H1 (cell line): ENCODE data around the gene CEP89. TPM values are rescaled to one million over a fixed set of nuclear protein-coding genes. Genes with fewer than 3 reads are reported as not detected.

Experiments
- CTCF ChIA-PET: fragments of 300-600 bp; sonication (Branson Sonifier 250); formaldehyde crosslinking; loops from one replicate; lab custom pipeline; 2021; ENCODE audit not compliant: partially characterized antibody; lab: Charles Lee
- POLR2A ChIA-PET: fragments of 300-600 bp; sonication (Branson Sonifier 250); formaldehyde crosslinking; loops from one replicate; lab custom pipeline; 2021; ENCODE audit warnings: inconsistent platforms; ENCODE audit not compliant: partially characterized antibody; lab: Charles Lee
- DNase-seq, 2 experiments: peaks; one replicate each; pipeline versions ENCODE4 v3.0.0 to v3.0.0-alpha.2; 2010 to 2022; ENCODE audit warnings: low spot score in 2 of 2, low read depth in 1 of 2, mixed read lengths in 1 of 2
- FAIRE-seq: peaks from 2 replicates; lab custom pipeline; 2011; peaks lifted over from hg19 to GRCh38; lab: Jason Lieb, UNC
- H2AFZ ChIP-seq: 2 replicates; pipeline ENCODE4 v1.8.1; 2012; ENCODE audit warnings: low read length, inconsistent platforms
- H2AK5ac ChIP-seq: 2 replicates; pipeline ENCODE4 v1.6.1; 2013; ENCODE audit warnings: low read depth, low read length
- H2BK120ac ChIP-seq: replicated peaks from 2 replicates; pipeline ENCODE3; 2013; ENCODE audit warnings: low read depth, low read length, inconsistent platforms
- H2BK12ac ChIP-seq: 2 replicates; pipeline ENCODE4 v1.6.1; 2013; ENCODE audit warnings: low read depth, low read length
- H2BK15ac ChIP-seq: 2 replicates; pipeline ENCODE4 v1.6.1; 2013; ENCODE audit warnings: low read length
- H2BK20ac ChIP-seq: 2 replicates; pipeline ENCODE4 v1.6.1; 2013; ENCODE audit warnings: low read length
- H2BK5ac ChIP-seq: 2 replicates; pipeline ENCODE4 v1.6.1; 2013; ENCODE audit warnings: low read depth, low read length
- H3K14ac ChIP-seq: 2 replicates; pipeline ENCODE4 v1.6.1; 2013; ENCODE audit warnings: inconsistent platforms; ENCODE audit not compliant: insufficient read length
- H3K18ac ChIP-seq: 2 replicates; pipeline ENCODE4 v1.6.1; 2013; ENCODE audit warnings: low read length; ENCODE audit errors: extremely low read depth
- H3K23ac ChIP-seq: 2 replicates; pipeline ENCODE4 v1.6.1; 2013; ENCODE audit warnings: inconsistent platforms; ENCODE audit not compliant: insufficient read length
- H3K23me2 ChIP-seq: 2 replicates; pipeline ENCODE4 v1.6.1; 2013; ENCODE audit warnings: low read depth, low read length
- H3K27ac ChIP-seq: 2 replicates; pipeline ENCODE4 v1.6.1; 2011; ENCODE audit warnings: low read depth, low read length, inconsistent platforms
- H3K27me3 ChIP-seq, 4 experiments: replicated peaks in 1 of 4; 1 replicate in 1 of 4; 2 replicates in 3 of 4; pipeline versions ENCODE4 v1.6.1 to v1.8.1; 2011 to 2013; ENCODE audit warnings: low read length in 3 of 4, mild to moderate bottlenecking in 3 of 4, inconsistent platforms in 2 of 4, mixed read lengths in 2 of 4, moderate library complexity in 1 of 4; ENCODE audit not compliant: control insufficient read depth in 3 of 4, insufficient read depth in 3 of 4; ENCODE audit errors: extremely low read depth in 1 of 4
- H3K36me3 ChIP-seq, 4 experiments: 2 replicates each; pipeline versions ENCODE4 v1.6.1 to v1.8.1; 2011 to 2013; ENCODE audit warnings: mild to moderate bottlenecking in 4 of 4, low read length in 3 of 4, moderate library complexity in 2 of 4, control low read depth in 1 of 4, inconsistent platforms in 1 of 4; ENCODE audit not compliant: insufficient read depth in 4 of 4, control insufficient read depth in 2 of 4
- H3K4ac ChIP-seq: replicated peaks from 2 replicates; pipeline ENCODE3; 2013; ENCODE audit warnings: low read length, low read depth, mixed read lengths, inconsistent platforms; ENCODE audit not compliant: insufficient read length
- H3K4me1 ChIP-seq, 4 experiments: replicated peaks in 1 of 4; 1 replicate in 1 of 4; 2 replicates in 3 of 4; pipeline versions ENCODE4 v1.6.1 to v1.8.1; 2011 to 2013; ENCODE audit warnings: low read length in 3 of 4, inconsistent platforms in 2 of 4, mixed read lengths in 1 of 4; ENCODE audit not compliant: insufficient read depth in 4 of 4, control insufficient read depth in 3 of 4
- H3K4me2 ChIP-seq, 2 experiments: 2 replicates each; pipeline versions ENCODE4 v1.6.1 to v1.8.1; 2011 to 2013; ENCODE audit warnings: low read depth in 2 of 2, low read length in 2 of 2, control low read depth in 1 of 2, inconsistent platforms in 1 of 2, mild to moderate bottlenecking in 1 of 2; ENCODE audit not compliant: insufficient read depth in 1 of 2
- H3K4me3 ChIP-seq, 4 experiments: fragments of 200-600, 300-600 bp in 1 of 4; sonication (generic), shearing (Covaris generic), sonication (Bioruptor Twin) in 1 of 4; 2 replicates each; pipeline versions ENCODE4 v1.5.1 to v1.8.1; 2011 to 2016; ENCODE audit warnings: low read length in 4 of 4, low read depth in 3 of 4, control low read depth in 2 of 4, inconsistent platforms in 2 of 4, mild to moderate bottlenecking in 2 of 4, mixed read lengths in 1 of 4, moderate library complexity in 1 of 4; ENCODE audit not compliant: insufficient read depth in 2 of 4; ENCODE audit errors: extremely low read depth in 1 of 4
- H3K56ac ChIP-seq: replicated peaks from 2 replicates; pipeline ENCODE3; 2013; ENCODE audit warnings: low read depth, mild to moderate bottlenecking, mixed read lengths, low read length, inconsistent platforms; ENCODE audit not compliant: insufficient read length
- H3K79me1 ChIP-seq: 2 replicates; pipeline ENCODE4 v1.6.1; 2013; ENCODE audit warnings: low read depth, low read length, control low read depth
- H3K79me2 ChIP-seq, 2 experiments: 2 replicates each; pipeline versions ENCODE4 v1.6.1 to v1.8.1; 2012 to 2013; ENCODE audit warnings: low read length in 2 of 2, mild to moderate bottlenecking in 2 of 2, inconsistent platforms in 1 of 2; ENCODE audit not compliant: insufficient read depth in 2 of 2, control insufficient read depth in 1 of 2
- H3K9ac ChIP-seq, 4 experiments: replicated peaks in 1 of 4; 1 replicate in 1 of 4; 2 replicates in 3 of 4; pipeline versions ENCODE4 v1.6.1 to v1.8.1; 2011 to 2013; ENCODE audit warnings: low read depth in 3 of 4, low read length in 3 of 4, control low read depth in 2 of 4, mild to moderate bottlenecking in 2 of 4, moderate library complexity in 2 of 4, inconsistent platforms in 1 of 4; ENCODE audit errors: extremely low read depth in 1 of 4
- H3K9me3 ChIP-seq, 2 experiments: 2 replicates each; pipeline versions ENCODE4 v1.6.1 to v1.8.1; 2012 to 2013; ENCODE audit warnings: mild to moderate bottlenecking in 2 of 2, moderate library complexity in 2 of 2, control low read depth in 1 of 2, inconsistent platforms in 1 of 2, low read depth in 1 of 2, low read length in 1 of 2, mixed read lengths in 1 of 2; ENCODE audit not compliant: insufficient read depth in 2 of 2
- H4K20me1 ChIP-seq, 2 experiments: replicated peaks in 1 of 2; 2 replicates each; pipeline versions ENCODE3 to v1.8.1; 2011 to 2013; ENCODE audit warnings: inconsistent platforms in 2 of 2, low read length in 2 of 2, mild to moderate bottlenecking in 1 of 2; ENCODE audit not compliant: insufficient read depth in 2 of 2, control insufficient read depth in 1 of 2
- H4K5ac ChIP-seq: 2 replicates; pipeline ENCODE4 v1.6.1; 2013; ENCODE audit warnings: low read length, low read depth, mixed read lengths, inconsistent platforms; ENCODE audit not compliant: insufficient read length
- H4K8ac ChIP-seq: 2 replicates; pipeline ENCODE4 v1.8.0; 2013; ENCODE audit warnings: mild to moderate bottlenecking, moderate library complexity, low read length, inconsistent platforms; ENCODE audit not compliant: insufficient read depth; ENCODE audit errors: extremely low read depth
- H4K91ac ChIP-seq: replicated peaks from 2 replicates; pipeline ENCODE3; 2013; ENCODE audit warnings: low read length, mixed read lengths, inconsistent platforms; ENCODE audit not compliant: insufficient read length
- ASH2L ChIP-seq: fragments of 200-600, 300-600 bp; sonication (generic); IDR thresholded peaks from one replicate; pipeline ENCODE4 v1.7.1; 2017; ENCODE audit warnings: low read length
- CBX5 ChIP-seq: fragments of 300-800, 300-1000 bp; sonication (generic); IDR thresholded peaks from 2 replicates; pipeline ENCODE4 v1.7.1; 2016; ENCODE audit warnings: antibody characterized with exemption, low read length, low read depth
- CTCF ChIP-seq, 3 experiments: IDR thresholded peaks; 1 replicate in 2 of 3; 2 replicates in 1 of 3; pipeline versions ENCODE4 v1.5.1 to v1.6.1; 2011; ENCODE audit warnings: low read length in 3 of 3, mild to moderate bottlenecking in 3 of 3, inconsistent platforms in 2 of 3, low read depth in 1 of 3, moderate library complexity in 1 of 3; ENCODE audit not compliant: insufficient read depth in 1 of 3; ENCODE audit errors: control extremely low read depth in 1 of 3
- EZH2 ChIP-seq: fragments of 200-600 bp; sonication (generic); IDR thresholded peaks from 2 replicates; pipeline ENCODE4 v1.7.1; 2012; ENCODE audit warnings: low read depth, mild to moderate bottlenecking, moderate library complexity, low read length, inconsistent platforms; ENCODE audit not compliant: severe bottlenecking
- GTF2F1 ChIP-seq: IDR thresholded peaks from 2 replicates; pipeline ENCODE4 v1.6.1; 2012; ENCODE audit warnings: low read depth, low read length, improper control_type of control experiment, borderline replicate concordance
- HDAC6 ChIP-seq: IDR thresholded peaks from one replicate; pipeline ENCODE4 v1.7.1; 2012; ENCODE audit warnings: low read depth, mild to moderate bottlenecking, inconsistent platforms, low read length, moderate library complexity
- PHF8 ChIP-seq: fragments of 200-600 bp; sonication (generic); conservative IDR thresholded peaks from 2 replicates; pipeline ENCODE4 v1.7.1; 2012; ENCODE audit warnings: low read depth, mild to moderate bottlenecking, inconsistent platforms, low read length, moderate library complexity
- RAD21 ChIP-seq, 2 experiments: IDR thresholded peaks in 1 of 2; conservative IDR thresholded peaks in 1 of 2; 2 replicates each; pipeline ENCODE4 v1.6.1; 2011; ENCODE audit warnings: low read depth in 2 of 2, low read length in 2 of 2, improper control_type of control experiment in 1 of 2, inconsistent platforms in 1 of 2, mild to moderate bottlenecking in 1 of 2, moderate library complexity in 1 of 2
- SIN3A ChIP-seq, 2 experiments: IDR thresholded peaks in 1 of 2; conservative IDR thresholded peaks in 1 of 2; 2 replicates each; pipeline ENCODE4 v1.6.1; 2011 to 2012; ENCODE audit warnings: low read length in 2 of 2, improper control_type of control experiment in 1 of 2, low read depth in 1 of 2, mild to moderate bottlenecking in 1 of 2
- SP4 ChIP-seq: IDR thresholded peaks from 2 replicates; pipeline ENCODE4 v1.6.1; 2012; ENCODE audit warnings: low read length, inconsistent platforms
- WGBS, 2 experiments: shearing (Covaris generic) in 1 of 2; methylation state at CpG; one replicate each; pipeline versions ENCODE4 v1.1.6 to v1.1.7; 2013 to 2015; ENCODE audit warnings: low lambda C conversion rate in 2 of 2, mixed read lengths in 2 of 2, inconsistent platforms in 1 of 2, low coverage in 1 of 2, missing lambda C conversion rate in 1 of 2; ENCODE audit not compliant: insufficient replicate concordance in 2 of 2, insufficient coverage in 1 of 2, insufficient read length in 1 of 2; ENCODE audit errors: extremely low coverage in 1 of 2, missing lambda C conversion rate in 1 of 2; 5-methylcytosine and 5-hydroxymethylcytosine counted together
- polyA plus RNA-seq, 7 experiments: library from polyadenylated mRNA; depleted of rRNA in 3 of 7; stranded (reverse) in 5 of 7; unstranded in 2 of 7; fragments of >200 nt in 5 of 7; fragments of 200-250 nt in 2 of 7; gene quantifications; 1 replicate in 5 of 7; 2 replicates in 1 of 7; 4 replicates in 1 of 7; pipeline versions ENCODE4 v1.2.1 to v1.2.3, GENCODE V29; 2011 to 2013; ENCODE audit warnings: missing spikeins in 2 of 7, mixed read lengths in 2 of 7
- total RNA-seq: library from RNA; stranded (reverse); fragmentation: NEBNext Ultra II Directional; extraction: Animal tissue kit (Norgen Biotek cat#: 25700); gene quantifications from 2 replicates; pipeline ENCODE4 v1.2.1, GENCODE V29; 2021

CEP89 gene
- total and polyA plus RNA-seq, 2 of the 8 experiments (the other 6 are each of a cell fraction or from before 2014, with no cell fraction given) = 23.0 to 23.6 TPM

- Histone ChIP-seq H2BK15ac (no peak overlapping the region), H4K5ac (no peak overlapping the region), H3K79me1 (no peaks in the 10 kb centered on the region), H3K23ac (no peak overlapping the region), H3K56ac (no peak overlapping the region), H2BK5ac (no peak overlapping the region), H2AK5ac (no peak overlapping the region), H2BK12ac (no peak overlapping the region), H4K8ac (no peak overlapping the region), H3K27ac (no peak overlapping the region), H3K18ac (no peak overlapping the region), H2BK20ac (no peak overlapping the region), H3K9me3 (no peaks in the 10 kb centered on the region), H3K23me2 (no peaks in the 10 kb centered on the region), H3K4me1 (no peaks in the 10 kb centered on the region), H4K91ac (no peak overlapping the region), H3K4me3 (no peak overlapping the region), H3K4ac (no peak overlapping the region), H3K36me3 (no peaks in the 10 kb centered on the region), H3K14ac (no peak overlapping the region), H3K27me3 (no peaks in the 10 kb centered on the region), H3K9ac (no peak overlapping the region), H3K4me2 (no peak overlapping the region), H2BK120ac (no peak overlapping the region), H2AFZ (no peak overlapping the region), H4K20me1 (peaks cover 0 to 1% of the 10 kb centered on the region in 2 experiments), H3K79me2 (no peaks in the 10 kb centered on the region)
- WGBS, 2 experiments = 87% methylated on average over 12 of the region's 12 CpGs; no CpG with 5 or more reads in 1 of the 2 experiments
- ChIA-PET CTCF (interaction anchor here (1.2 kb wide), 1 partner anchor 141 kb away, joined by 5 read pairs; no protein-coding TSS in a partner anchor), POLR2A (interaction anchor here (0.7 kb wide), 1 partner anchor 187 kb away, joined by 3 read pairs; no protein-coding TSS in a partner anchor)
- DNase-seq = peak in 1 of 2 experiments; percentile 45
- FAIRE-seq = no peak
- TF ChIP-seq ASH2L (no peak), EZH2 (no peak), RAD21 (IDR thresholded peaks at IDR 0.05 in 1 of 2, conservative IDR thresholded peaks at IDR 0.05 in 1 of 2; ENCODE audit: low read depth in 2 of 2, low read length in 2 of 2) (peak; percentile 36 to 41; a peak in 2 of 4 replicates), CTCF (IDR thresholded peaks at IDR 0.05; ENCODE audit: control extremely low read depth in 1 of 3, insufficient read depth in 1 of 3, low read depth in 1 of 3, low read length in 3 of 3) (peak in 2 of 3 experiments; percentile 23 to 32; a peak in 2 of 4 replicates), GTF2F1 (no peak), HDAC6 (no peak), CBX5 (no peak), PHF8 (no peak), SP4 (no peak), SIN3A (conservative IDR thresholded peaks at IDR 0.05 in 1 of 2, IDR thresholded peaks at IDR 0.05 in 1 of 2; ENCODE audit: low read depth in 1 of 2, low read length in 2 of 2) (no peak)
Observed at GRCh38 chr19:32881766-32882165, 90.0 kb downstream of the CEP89 start.
